Muscle layer of colon (tissue), 2 donors: ENCODE measurements around the gene MINK1.

Experiments used
- H3K27ac ChIP-seq: one replicate; pipeline ENCODE4 v1.7.0; 2013; ENCODE audit warnings: low read depth, mild to moderate bottlenecking, low read length, moderate library complexity
- H3K27me3 ChIP-seq, 2 donors: one replicate each; pipeline ENCODE4 v1.7.0; 2013; ENCODE audit warnings: low read length in 2 of 2, mild to moderate bottlenecking in 2 of 2; ENCODE audit not compliant: insufficient read depth in 2 of 2, control insufficient read depth in 1 of 2
- H3K36me3 ChIP-seq: one replicate; pipeline ENCODE4 v1.7.0; 2013; ENCODE audit warnings: mild to moderate bottlenecking, low read length; ENCODE audit not compliant: insufficient read depth
- H3K4me1 ChIP-seq: one replicate; pipeline ENCODE4 v1.7.0; 2013; ENCODE audit warnings: mild to moderate bottlenecking, low read length; ENCODE audit not compliant: insufficient read depth
- H3K4me3 ChIP-seq, 2 donors: one replicate each; pipeline ENCODE4 v1.7.0; 2013; ENCODE audit warnings: low read length in 2 of 2, low read depth in 1 of 2, mild to moderate bottlenecking in 1 of 2, moderate library complexity in 1 of 2
- H3K9ac ChIP-seq: one replicate; pipeline ENCODE4 v1.7.0; 2013; ENCODE audit warnings: low read length
- H3K9me3 ChIP-seq: one replicate; pipeline ENCODE4 v1.7.0; 2013; ENCODE audit warnings: mild to moderate bottlenecking, low read length
- donor health status: abdominal sarcoma.
- donor health status: Adenocarcinoma of cecum.

Gene MINK1

GRCh38 chr17:4796552-4796920 lies 36.6 kb upstream of the MINK1 start:
- Histone ChIP-seq H3K36me3 (peaks cover 15% of the 10 kb centered on the region), H3K9me3 (no peaks in the 10 kb centered on the region), H3K27ac (peak overlapping the region; percentile 40), H3K4me3 (peak overlapping the region; percentile 66 to 100), H3K9ac (peak overlapping the region; percentile 98), H3K4me1 (peaks cover 10% of the 10 kb centered on the region), H3K27me3 (no peaks in the 10 kb centered on the region)

GRCh38 chr17:4800462-4801196 lies 32.5 kb upstream of the MINK1 start:
- H3K4me1 ChIP-seq: peaks cover 10% of the 10 kb centered on the region
- no peak overlapping the region for H3K9ac ChIP-seq
- H3K4me3 ChIP-seq: no peak overlapping the region
- H3K27me3 ChIP-seq: no peaks in the 10 kb centered on the region
- no peak overlapping the region for H3K27ac ChIP-seq
- peaks cover 15% of the 10 kb centered on the region for H3K36me3 ChIP-seq
- H3K9me3 ChIP-seq: no peaks in the 10 kb centered on the region

- Histone ChIP-seq H3K4me1 (peaks cover 2% of the 10 kb centered on the region), H3K9ac (no peak within 1 kb of the TSS), H3K27me3 (no peaks in the 10 kb centered on the region), H3K9me3 (no peaks in the 10 kb centered on the region), H3K27ac (no peak within 1 kb of the TSS), H3K4me3 (no peak within 1 kb of the TSS), H3K36me3 (peaks cover 14% of the 10 kb centered on the region)
Measured at GRCh38 chr17:4802228-4802627, 30.9 kb upstream of the MINK1 start, which contains the start of gene C17orf114. Gene C17orf114, minus strand, starts transcription at chr17:4802328.

GRCh38 chr17:4806456-4806776 lies 26.7 kb upstream of the MINK1 start:
- Histone ChIP-seq H3K4me3 (peak overlapping the region; percentile 54 to 61), H3K27ac (no peak overlapping the region), H3K36me3 (peaks cover 4% of the 10 kb centered on the region), H3K4me1 (peaks cover 11% of the 10 kb centered on the region), H3K27me3 (no peaks in the 10 kb centered on the region), H3K9ac (peak overlapping the region; percentile 61), H3K9me3 (no peaks in the 10 kb centered on the region)

GRCh38 chr17:4806777-4807604 lies 26.1 kb upstream of the MINK1 start, which contains the start of gene PLD2:
Gene PLD2, plus strand, starts transcription at chr17:4807152. Its CDS starts 621 bp downstream, at chr17:4807773.
- H3K36me3 ChIP-seq: peaks cover 4% of the 10 kb centered on the region
- H3K9ac ChIP-seq: peak within 1 kb of the TSS; percentile 61
- no peaks in the 10 kb centered on the region for H3K27me3 ChIP-seq
- peak within 1 kb of the TSS; percentile 63 for H3K27ac ChIP-seq
- H3K4me3 ChIP-seq: peak within 1 kb of the TSS; percentile 61 to 96
- H3K4me1 ChIP-seq: peaks cover 11% of the 10 kb centered on the region
- no peaks in the 10 kb centered on the region for H3K9me3 ChIP-seq

GRCh38 chr17:4807605-4808377 lies 25.3 kb upstream of the MINK1 start:
- no peaks in the 10 kb centered on the region for H3K27me3 ChIP-seq
- no peak overlapping the region for H3K9ac ChIP-seq
- no peaks in the 10 kb centered on the region for H3K9me3 ChIP-seq
- H3K36me3 ChIP-seq: peaks cover 4% of the 10 kb centered on the region
- H3K4me3 ChIP-seq: peak overlapping the region; percentile 59 to 96
- peaks cover 11% of the 10 kb centered on the region for H3K4me1 ChIP-seq
- H3K27ac ChIP-seq: peak overlapping the region; percentile 29

GRCh38 chr17:4808378-4808767 lies 24.8 kb upstream of the MINK1 start:
- Histone ChIP-seq H3K4me1 (peaks cover 11% of the 10 kb centered on the region), H3K27ac (peak overlapping the region; percentile 29), H3K36me3 (peaks cover 4% of the 10 kb centered on the region), H3K9me3 (no peaks in the 10 kb centered on the region), H3K27me3 (no peaks in the 10 kb centered on the region), H3K9ac (no peak overlapping the region), H3K4me3 (no peak overlapping the region)

GRCh38 chr17:4810696-4811290 lies 22.3 kb upstream of the MINK1 start:
- H3K9ac ChIP-seq: no peak overlapping the region
- H3K27ac ChIP-seq: no peak overlapping the region
- H3K4me3 ChIP-seq: no peak overlapping the region
- no peaks in the 10 kb centered on the region for H3K27me3 ChIP-seq
- peaks cover 11% of the 10 kb centered on the region for H3K4me1 ChIP-seq
- no peaks in the 10 kb centered on the region for H3K9me3 ChIP-seq
- peaks cover 9% of the 10 kb centered on the region for H3K36me3 ChIP-seq

- Histone ChIP-seq H3K4me3 (no peak overlapping the region), H3K4me1 (peaks cover 11% of the 10 kb centered on the region), H3K9me3 (no peaks in the 10 kb centered on the region), H3K27me3 (no peaks in the 10 kb centered on the region), H3K9ac (no peak overlapping the region), H3K27ac (no peak overlapping the region), H3K36me3 (peaks cover 15% of the 10 kb centered on the region)
Measured at GRCh38 chr17:4811471-4811870, 21.7 kb upstream of the MINK1 start.

GRCh38 chr17:4812690-4813089 lies 20.4 kb upstream of the MINK1 start:
- Histone ChIP-seq H3K9me3 (no peaks in the 10 kb centered on the region), H3K27ac (no peak overlapping the region), H3K4me1 (peaks cover 10% of the 10 kb centered on the region), H3K9ac (no peak overlapping the region), H3K27me3 (no peaks in the 10 kb centered on the region), H3K4me3 (no peak overlapping the region), H3K36me3 (peaks cover 21% of the 10 kb centered on the region)
